ENCODE data around the gene CHN2.

GRCh38 chr7:29214816-29215215, 20.2 kb downstream of the CHN2 start:
- TF ChIP-seq ARNTL (CRISPR knock-in tag; IDR thresholded peaks at IDR 0.05; ENCODE audit: borderline replicate concordance, low read depth) (no peak), ESRRG (CRISPR knock-in tag; IDR thresholded peaks at IDR 0.05) (no peak), ZC3H10 (CRISPR knock-in tag; IDR thresholded peaks at IDR 0.05) (no peak)

Measured in SK-N-SH treated with all-trans-retinoic acid at 6 μM for 48 hours (cell line).